ENCODE results near the gene NUPR2. TPM values are rescaled to one million over a fixed set of nuclear protein-coding genes. Genes with fewer than 3 reads are reported as not detected.
"Not testable (repeated sequence)": the region's sequence is repeated elsewhere in the genome, so short reads cannot be mapped to it uniquely, and the experiment has no call there.

The NUPR2 gene
- total RNA-seq, 2 donors from 2014 or later, result not detected

DNA sequence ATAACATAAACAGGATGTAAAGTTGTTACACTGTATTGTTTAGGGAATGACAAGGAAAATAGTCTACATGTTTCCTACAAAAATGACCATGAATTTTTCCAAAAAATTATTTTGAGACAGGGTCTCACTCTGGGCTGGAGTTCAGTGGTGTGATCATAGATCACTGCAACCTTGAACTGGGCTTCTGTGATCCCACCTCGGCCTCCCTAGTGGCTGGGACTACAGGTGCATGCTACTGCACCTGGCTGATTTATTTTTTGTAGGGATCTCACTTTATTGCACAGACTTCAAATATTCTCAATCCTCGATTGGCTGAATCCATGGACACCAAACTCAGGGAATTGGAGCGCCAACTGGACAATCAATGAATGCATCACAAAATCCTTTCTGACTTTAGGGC is 16.6 kb downstream of the NUPR2 start:
- no peak overlapping the region for H3K4me3 ChIP-seq (ENCODE audit: low read length)
- no peaks in the 10 kb centered on the region for H3K4me1 ChIP-seq (ENCODE audit: control insufficient read depth, insufficient read depth, low read length)
- no peaks in the 10 kb centered on the region for H3K27me3 ChIP-seq (ENCODE audit: control insufficient read depth, insufficient read depth, low read length, poor library complexity, severe bottlenecking)
- no peak overlapping the region for H3K27ac ChIP-seq (ENCODE audit: low read depth, low read length)
- 94 to 100% methylated on average over 2 to 3 of the region's 3 CpGs for WGBS, 2 experiments (ENCODE audit: insufficient coverage in 1 of 2, insufficient read length in 1 of 2)
- peaks cover 51% of the 10 kb centered on the region for H3K36me3 ChIP-seq (ENCODE audit: control insufficient read depth, insufficient read depth, low read length)
- H3K9ac ChIP-seq (ENCODE audit: extremely low read depth, low read length, poor library complexity, severe bottlenecking), result no peak overlapping the region
- no peak overlapping the region for H3K27ac Mint-ChIP-seq
- no peak overlapping the region for H3K4me3 Mint-ChIP-seq
- DNase-seq, result no peak
- peaks cover 62% of the 10 kb centered on the region for H3K9me3 Mint-ChIP-seq
- TF ChIP-seq, protein P1, sequence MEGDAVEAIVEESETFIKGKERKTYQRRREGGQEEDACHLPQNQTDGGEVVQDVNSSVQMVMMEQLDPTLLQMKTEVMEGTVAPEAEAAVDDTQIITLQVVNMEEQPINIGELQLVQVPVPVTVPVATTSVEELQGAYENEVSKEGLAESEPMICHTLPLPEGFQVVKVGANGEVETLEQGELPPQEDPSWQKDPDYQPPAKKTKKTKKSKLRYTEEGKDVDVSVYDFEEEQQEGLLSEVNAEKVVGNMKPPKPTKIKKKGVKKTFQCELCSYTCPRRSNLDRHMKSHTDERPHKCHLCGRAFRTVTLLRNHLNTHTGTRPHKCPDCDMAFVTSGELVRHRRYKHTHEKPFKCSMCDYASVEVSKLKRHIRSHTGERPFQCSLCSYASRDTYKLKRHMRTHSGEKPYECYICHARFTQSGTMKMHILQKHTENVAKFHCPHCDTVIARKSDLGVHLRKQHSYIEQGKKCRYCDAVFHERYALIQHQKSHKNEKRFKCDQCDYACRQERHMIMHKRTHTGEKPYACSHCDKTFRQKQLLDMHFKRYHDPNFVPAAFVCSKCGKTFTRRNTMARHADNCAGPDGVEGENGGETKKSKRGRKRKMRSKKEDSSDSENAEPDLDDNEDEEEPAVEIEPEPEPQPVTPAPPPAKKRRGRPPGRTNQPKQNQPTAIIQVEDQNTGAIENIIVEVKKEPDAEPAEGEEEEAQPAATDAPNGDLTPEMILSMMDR (conservative IDR thresholded peaks at IDR 0.05), result no peak
- H3K27me3 Mint-ChIP-seq (ENCODE audit: insufficient read depth), result no peaks in the 10 kb centered on the region
- no peaks in the 10 kb centered on the region for H3K4me1 Mint-ChIP-seq
- H3K9me3 ChIP-seq (ENCODE audit: control insufficient read depth, low read length), result no peaks in the 10 kb centered on the region
- no peaks in the 10 kb centered on the region for H3K36me3 Mint-ChIP-seq (ENCODE audit: low read depth)

GRCh38 chr7:56098187-56099008 is 17.8 kb downstream of the NUPR2 start:
- 83 to 95% methylated on average over 1 to 6 of the region's 8 CpGs for WGBS, 2 experiments (ENCODE audit: insufficient coverage in 1 of 2, insufficient read length in 1 of 2)
- not testable (repeated sequence) for H3K4me1 ChIP-seq (ENCODE audit: control insufficient read depth, insufficient read depth, low read length); H3K36me3 Mint-ChIP-seq (ENCODE audit: low read depth); H3K27ac Mint-ChIP-seq; H3K27ac ChIP-seq (ENCODE audit: low read depth, low read length); H3K27me3 ChIP-seq (ENCODE audit: control insufficient read depth, insufficient read depth, low read length, poor library complexity, severe bottlenecking); H3K4me3 Mint-ChIP-seq; H3K27me3 Mint-ChIP-seq (ENCODE audit: insufficient read depth); DNase-seq; H3K4me1 Mint-ChIP-seq; H3K4me3 ChIP-seq (ENCODE audit: low read length); H3K9ac ChIP-seq (ENCODE audit: extremely low read depth, low read length, poor library complexity, severe bottlenecking); H3K9me3 ChIP-seq (ENCODE audit: control insufficient read depth, low read length)
- H3K9me3 Mint-ChIP-seq, result peaks cover 55% of the 10 kb centered on the region
- H3K36me3 ChIP-seq (ENCODE audit: control insufficient read depth, insufficient read depth, low read length), result peaks cover 40% of the 10 kb centered on the region

GRCh38 chr7:56097700-56098099 is 18.5 kb downstream of the NUPR2 start:
- Mint-ChIP-seq H3K9me3 (peaks cover 55% of the 10 kb centered on the region), H3K4me3 (no peak overlapping the region), H3K4me1 (no peaks in the 10 kb centered on the region), H3K27ac (no peak overlapping the region), H3K36me3 (ENCODE audit: low read depth) (no peaks in the 10 kb centered on the region), H3K27me3 (ENCODE audit: insufficient read depth) (no peaks in the 10 kb centered on the region)
- TF ChIP-seq, protein P1 (conservative IDR thresholded peaks at IDR 0.05), result no peak
- Histone ChIP-seq H3K4me1 (ENCODE audit: control insufficient read depth, insufficient read depth, low read length) (no peaks in the 10 kb centered on the region), H3K4me3 (ENCODE audit: low read length) (no peak overlapping the region), H3K27ac (ENCODE audit: low read depth, low read length) (no peak overlapping the region), H3K27me3 (ENCODE audit: control insufficient read depth, insufficient read depth, low read length, poor library complexity, severe bottlenecking) (no peaks in the 10 kb centered on the region), H3K9ac (ENCODE audit: extremely low read depth, low read length, poor library complexity, severe bottlenecking) (no peak overlapping the region), H3K9me3 (ENCODE audit: control insufficient read depth, low read length) (no peaks in the 10 kb centered on the region), H3K36me3 (ENCODE audit: control insufficient read depth, insufficient read depth, low read length) (peaks cover 34% of the 10 kb centered on the region)
- no peak for DNase-seq
- WGBS, 2 experiments (ENCODE audit: insufficient coverage in 1 of 2, insufficient read length in 1 of 2), result 88 to 90% methylated on average over 4 to 5 of the region's 5 CpGs

Data from endodermal cell (in vitro differentiated cells).